B cell (primary cell): ENCODE measurements around the gene CAMKV.

ENCODE experiments used
- CTCF ChIP-seq: fragments of 200-600 bp; IDR thresholded peaks from one replicate; pipeline ENCODE4 v1.8.0; 2022; ENCODE audit warnings: antibody characterized with exemption, mild to moderate bottlenecking
- EZH2 ChIP-seq: IDR thresholded peaks from 2 replicates; pipeline ENCODE4 v1.6.1; 2012; ENCODE audit warnings: borderline replicate concordance, low read depth, mild to moderate bottlenecking, moderate library complexity, low read length; ENCODE audit not compliant: insufficient read depth, poor library complexity, severe bottlenecking

- TF ChIP-seq CTCF (no peak), EZH2 (no peak)
Measured at GRCh38 chr3:49900491-49901153, 30.9 kb upstream of the CAMKV start.
